ENCODE results near the gene DUSP23.

DUSP23 gene

DNA sequence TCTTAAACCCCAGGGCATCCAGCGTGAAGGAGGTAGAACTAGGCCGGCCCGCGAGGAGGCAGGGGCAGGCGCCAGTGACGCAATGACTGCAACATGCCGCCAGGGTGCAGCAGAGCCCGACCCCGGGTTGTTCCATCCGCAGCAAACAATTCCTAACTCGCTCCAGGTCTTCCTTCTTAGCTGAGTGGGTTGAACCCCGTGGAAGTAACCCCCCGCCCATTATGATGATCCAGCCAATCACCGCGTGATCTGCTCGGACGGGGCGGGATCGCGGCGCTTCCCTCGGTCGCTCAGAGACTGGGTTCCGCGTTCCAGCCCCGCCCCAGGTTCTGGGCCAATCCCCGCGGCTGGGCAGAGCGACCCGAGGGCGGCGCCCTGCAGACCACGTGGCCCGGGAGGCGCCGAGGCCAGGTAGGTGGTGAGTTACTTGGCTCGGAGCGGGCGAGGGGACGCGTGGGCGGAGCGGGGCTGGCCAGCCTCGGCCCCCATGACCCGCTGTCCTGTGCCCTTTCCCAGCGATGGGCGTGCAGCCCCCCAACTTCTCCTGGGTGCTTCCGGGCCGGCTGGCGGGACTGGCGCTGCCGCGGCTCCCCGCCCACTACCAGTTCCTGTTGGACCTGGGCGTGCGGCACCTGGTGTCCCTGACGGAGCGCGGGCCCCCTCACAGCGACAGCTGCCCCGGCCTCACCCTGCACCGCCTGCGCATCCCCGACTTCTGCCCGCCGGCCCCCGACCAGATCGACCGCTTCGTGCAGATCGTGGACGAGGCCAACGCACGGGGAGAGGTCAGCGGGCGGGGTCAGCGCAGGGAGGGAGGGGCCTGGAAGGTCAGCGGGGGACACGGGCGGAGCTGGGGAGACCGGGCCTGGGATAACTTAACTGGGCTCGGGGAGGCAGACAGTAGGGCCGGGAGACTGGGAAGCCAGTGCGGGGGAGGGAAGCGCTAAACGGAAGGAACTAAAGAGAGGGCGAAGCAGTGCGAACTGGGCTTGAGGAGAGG is at the start of gene DUSP23:
Gene DUSP23, plus strand, starts transcription at position 380 of the 1,000 bp plus-strand sequence. Its CDS starts 139 bp downstream, at position 519.
- DNase-seq (ENCODE audit: low read depth, low spot score), result peak; percentile 90

- no peak for DNase-seq (ENCODE audit: low read depth, low spot score)
These were observed 43.4 kb upstream of the DUSP23 start for GRCh38 chr1:159737238-159737916.

DNA sequence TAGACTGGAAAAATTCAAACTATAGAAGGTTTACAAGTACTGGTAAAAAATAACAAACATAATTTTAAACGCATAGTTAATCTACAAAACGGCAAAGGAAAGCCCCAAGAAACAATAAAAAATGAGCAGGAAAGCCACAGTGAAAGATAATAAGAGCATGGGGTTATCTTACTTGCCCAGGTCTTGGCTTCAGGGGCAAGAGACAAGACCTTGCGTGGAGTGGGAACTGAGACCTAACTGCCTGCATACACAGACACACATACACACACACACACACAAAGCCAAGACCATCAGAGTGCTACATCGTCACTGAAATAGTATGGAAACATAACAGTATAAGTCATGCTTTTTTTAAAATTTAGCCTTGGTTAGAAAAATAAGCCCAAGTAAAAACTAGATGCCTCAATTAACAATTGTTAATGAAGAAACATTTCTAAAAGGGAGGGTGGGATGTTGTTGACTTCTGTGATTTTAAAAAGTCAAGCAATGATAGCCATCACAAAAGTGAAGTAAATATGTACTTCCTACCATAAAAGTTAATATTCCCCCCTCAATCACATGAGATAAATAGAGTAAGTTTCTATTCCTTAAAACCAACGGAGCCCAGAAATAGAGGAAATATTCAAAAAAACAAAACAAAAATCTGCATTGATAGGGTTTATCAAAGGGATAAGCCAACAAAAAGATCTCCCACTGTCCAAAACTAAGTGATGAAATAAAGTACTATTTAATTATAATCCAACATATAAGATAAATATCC is 36.9 kb upstream of the DUSP23 start:
- DNase-seq (ENCODE audit: low read depth, low spot score), result no peak

GRCh38 chr1:159746666-159747065 is 34.1 kb upstream of the DUSP23 start:
- DNase-seq (ENCODE audit: low read depth, low spot score), result no peak

GRCh38 chr1:159748370-159748769 is 32.4 kb upstream of the DUSP23 start:
- DNase-seq (ENCODE audit: low read depth, low spot score), result no peak

GRCh38 chr1:159749630-159750029 is 31.1 kb upstream of the DUSP23 start:
- DNase-seq (ENCODE audit: low read depth, low spot score), result no peak

- DNase-seq (ENCODE audit: low read depth, low spot score), result no peak
These were observed 30.1 kb upstream of the DUSP23 start for GRCh38 chr1:159750621-159751020.

GRCh38 chr1:159751031-159751430 is 29.7 kb upstream of the DUSP23 start:
- DNase-seq (ENCODE audit: low read depth, low spot score), result no peak

DNA sequence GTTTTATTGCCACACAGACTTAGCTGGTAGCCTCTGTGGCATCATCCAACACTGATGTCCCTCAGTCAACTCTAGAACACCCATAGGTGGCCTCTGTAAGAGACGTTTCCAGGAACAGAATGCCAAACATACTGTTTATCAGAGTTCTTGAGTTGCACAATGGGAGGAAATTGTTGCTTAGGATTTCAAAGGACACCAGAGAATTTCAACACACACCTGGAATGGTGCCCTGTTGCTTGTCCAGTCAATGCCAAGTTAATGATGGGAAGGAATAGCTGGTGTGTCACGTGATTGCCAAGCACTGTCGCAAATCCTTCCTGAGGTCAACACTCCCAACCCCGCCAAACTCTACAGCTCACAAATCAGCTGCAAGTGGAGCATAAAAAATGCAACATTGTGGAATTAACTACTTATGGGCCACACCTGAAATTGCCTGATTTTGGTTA is 28.6 kb upstream of the DUSP23 start:
- no peak for DNase-seq (ENCODE audit: low read depth, low spot score)

DNA sequence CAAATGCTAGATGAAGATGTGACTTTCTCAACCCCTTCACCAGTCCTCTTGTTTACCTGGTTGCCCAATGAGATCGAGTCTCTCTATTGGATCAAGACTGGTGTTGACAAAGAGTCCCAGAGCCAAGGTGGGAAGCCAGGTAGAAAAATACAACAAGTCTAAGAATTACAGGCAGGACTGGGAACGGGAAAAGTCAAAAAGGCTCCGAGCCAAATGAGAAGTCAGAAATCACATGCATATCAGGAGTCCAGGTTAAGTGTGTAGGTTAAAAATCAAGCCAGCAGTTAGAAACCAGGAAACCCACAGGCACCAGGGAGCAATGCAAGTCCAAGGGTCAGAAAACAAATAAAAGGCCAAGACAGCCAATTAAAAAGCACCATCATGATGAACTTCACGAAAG is 27.4 kb upstream of the DUSP23 start:
- no peak for DNase-seq (ENCODE audit: low read depth, low spot score)

DNA sequence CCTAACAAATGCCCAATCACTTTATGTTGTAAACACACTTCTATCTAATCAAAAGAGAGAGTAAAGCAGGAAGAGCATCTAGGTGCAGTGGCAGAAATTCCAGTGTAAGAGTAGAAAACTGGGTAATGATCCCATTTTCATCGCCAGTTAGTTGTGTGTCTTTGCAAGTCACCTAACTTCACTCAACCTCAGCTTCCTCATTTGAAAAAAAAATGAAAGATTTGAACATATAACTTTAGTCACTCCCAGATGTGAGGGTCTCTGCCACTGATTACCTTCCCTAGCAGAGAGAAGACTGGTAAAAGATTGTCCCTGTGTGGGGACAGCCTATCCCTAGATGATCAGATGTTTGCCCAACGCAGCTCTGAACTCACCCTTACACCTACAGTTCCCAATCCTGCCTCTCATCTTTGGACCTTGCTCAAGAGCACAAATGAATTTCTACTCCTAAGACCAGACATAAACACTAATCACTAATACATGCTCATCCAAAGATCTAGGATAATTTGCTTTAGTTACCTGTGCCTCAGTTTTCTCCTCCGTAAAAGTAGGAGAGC is 25.2 kb upstream of the DUSP23 start:
- DNase-seq (ENCODE audit: low read depth, low spot score), result no peak

- no peak for DNase-seq (ENCODE audit: low read depth, low spot score)
These were observed 24.4 kb upstream of the DUSP23 start for GRCh38 chr1:159756397-159756796.

DNA sequence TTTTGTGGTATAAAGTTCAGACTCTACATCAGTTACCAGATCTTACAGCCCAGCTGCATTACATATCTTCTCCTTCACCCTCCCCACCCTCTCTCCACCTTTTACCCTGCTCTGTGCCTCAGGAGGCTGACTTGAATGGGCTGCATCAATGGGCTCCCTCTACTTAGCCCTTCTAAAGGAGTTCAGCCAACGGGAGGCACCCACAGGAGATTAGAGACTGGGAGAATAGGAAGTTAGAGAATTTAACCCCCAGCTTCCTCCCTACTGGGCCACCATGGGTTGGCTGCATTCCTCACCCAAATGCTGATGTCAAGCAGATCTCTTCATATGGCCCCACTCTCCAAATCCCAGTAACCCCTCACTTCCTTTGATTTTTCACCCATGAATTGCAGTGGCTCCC is 17.1 kb upstream of the DUSP23 start:
- DNase-seq (ENCODE audit: low read depth, low spot score), result no peak

- no peak for DNase-seq (ENCODE audit: low read depth, low spot score)
These were observed 15.0 kb upstream of the DUSP23 start for GRCh38 chr1:159765806-159766205.

DNA sequence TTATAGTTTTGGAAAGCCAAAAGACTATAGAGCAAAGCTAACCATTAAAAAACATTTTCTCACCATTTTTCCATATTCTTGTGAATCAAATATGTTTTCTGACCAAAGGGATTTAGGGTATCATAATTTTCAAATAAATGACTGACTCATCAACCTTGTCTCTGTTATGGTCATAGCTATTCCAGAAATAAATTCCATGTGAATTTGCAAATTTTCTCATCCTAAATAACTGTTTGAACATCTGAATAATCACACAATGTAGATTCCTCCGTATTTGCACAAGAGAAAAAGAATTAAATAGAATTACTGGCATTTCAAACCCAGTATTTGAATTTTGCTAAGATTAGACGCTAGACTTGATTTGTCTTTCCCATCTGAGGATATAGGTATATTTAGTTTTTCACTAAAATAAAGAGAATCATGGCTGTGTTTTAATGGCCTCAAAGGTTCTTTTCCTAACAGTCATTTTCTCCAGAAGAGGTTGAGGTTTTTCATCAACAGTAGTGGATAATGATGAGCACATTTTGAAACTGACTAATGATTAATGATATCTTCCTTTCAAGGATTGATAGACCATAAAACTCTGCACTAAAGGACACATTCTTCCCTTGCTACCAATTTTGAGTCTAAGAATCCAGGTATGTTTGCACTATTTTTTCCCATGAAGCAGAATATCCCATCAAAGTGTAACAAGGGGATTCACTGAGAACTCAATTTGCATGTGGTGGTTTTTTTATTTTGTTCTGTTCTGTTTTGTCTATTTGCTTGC is 9.5 kb upstream of the DUSP23 start:
- DNase-seq (ENCODE audit: low read depth, low spot score), result no peak

- DNase-seq (ENCODE audit: low read depth, low spot score), result no peak
These were observed 6.3 kb upstream of the DUSP23 start for GRCh38 chr1:159774465-159774864.

DNA sequence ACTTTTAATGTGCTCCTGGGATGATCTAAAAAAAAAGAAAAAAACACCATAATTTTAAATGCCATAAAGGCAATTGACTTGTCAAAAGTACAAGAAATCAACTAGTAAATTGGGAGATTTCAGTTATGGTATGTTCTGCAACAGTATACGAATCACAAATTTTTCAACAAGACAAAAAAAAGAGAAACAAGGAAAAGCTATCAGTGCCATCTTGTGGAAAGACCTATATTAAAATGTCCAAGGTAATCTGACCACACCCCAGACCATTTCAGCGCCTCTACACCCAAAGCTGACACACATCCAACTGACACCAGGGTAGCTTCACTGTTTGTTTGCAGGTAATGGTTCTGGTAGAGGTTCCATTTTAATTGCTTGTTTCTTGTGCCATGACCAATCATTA is 5.0 kb upstream of the DUSP23 start:
- no peak for DNase-seq (ENCODE audit: low read depth, low spot score)

DNA sequence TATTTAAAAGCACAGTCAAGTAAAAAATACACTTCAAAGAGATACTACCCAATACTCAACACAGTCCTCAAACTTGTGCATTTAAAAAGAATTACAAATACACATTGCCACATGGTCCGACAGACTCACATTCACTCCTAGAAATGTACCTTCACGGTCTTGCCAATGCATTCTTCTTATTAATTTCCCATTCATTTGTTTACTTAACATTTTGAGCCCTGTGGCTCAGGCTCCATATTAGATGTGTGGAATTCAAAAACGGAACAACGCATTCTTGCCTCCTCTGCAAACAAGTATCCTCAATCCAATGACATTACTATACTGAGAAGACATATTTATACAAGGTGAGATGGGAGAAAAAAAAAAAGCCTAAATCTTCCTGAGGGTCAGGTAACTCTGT is 2.5 kb upstream of the DUSP23 start:
- DNase-seq (ENCODE audit: low read depth, low spot score), result no peak

GRCh38 chr1:159779403-159779851 is 1.3 kb upstream of the DUSP23 start:
- no peak for DNase-seq (ENCODE audit: low read depth, low spot score)

DNA sequence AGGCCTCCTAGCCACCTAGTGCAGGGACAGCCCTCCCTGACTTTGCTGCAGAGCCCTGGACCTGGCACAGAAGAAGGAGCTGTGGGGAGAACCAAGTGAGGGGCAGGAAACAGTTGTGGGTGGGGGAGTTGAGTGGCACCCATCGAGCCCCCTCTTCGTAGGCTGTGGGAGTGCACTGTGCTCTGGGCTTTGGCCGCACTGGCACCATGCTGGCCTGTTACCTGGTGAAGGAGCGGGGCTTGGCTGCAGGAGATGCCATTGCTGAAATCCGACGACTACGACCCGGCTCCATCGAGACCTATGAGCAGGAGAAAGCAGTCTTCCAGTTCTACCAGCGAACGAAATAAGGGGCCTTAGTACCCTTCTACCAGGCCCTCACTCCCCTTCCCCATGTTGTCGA is 1.2 kb downstream of the DUSP23 start:
- DNase-seq (ENCODE audit: low read depth, low spot score), result no peak

- DNase-seq (ENCODE audit: low read depth, low spot score), result no peak
These were observed 3.0 kb downstream of the DUSP23 start for GRCh38 chr1:159783724-159784123.

All from activated CD4-positive, CD25-positive, alpha-beta regulatory T cell treated with anti-CD3 and anti-CD28 coated beads, Interleukin-2, amount 50 U/mL, for 16 hours (primary cell).